Measurements from ENCODE around the gene NR6A1.

NR6A1 gene

GRCh38 chr9:124697326-124698200 lies 73.5 kb downstream of the NR6A1 start:
- no peak for FAIRE-seq
- DNase-seq (ENCODE audit: insufficient read length, low spot score): no peak

- DNase-seq (ENCODE audit: insufficient read length, low spot score): no peak
- FAIRE-seq: no peak
Observed at GRCh38 chr9:124696101-124696500, 75.0 kb downstream of the NR6A1 start.

GRCh38 chr9:124695280-124695890 lies 75.7 kb downstream of the NR6A1 start:
- no peak for DNase-seq (ENCODE audit: insufficient read length, low spot score)
- FAIRE-seq: no peak

- FAIRE-seq: no peak
- DNase-seq (ENCODE audit: insufficient read length, low spot score): no peak
Observed at GRCh38 chr9:124694414-124695279, 76.5 kb downstream of the NR6A1 start.

- no peak for DNase-seq (ENCODE audit: insufficient read length, low spot score)
- no peak for FAIRE-seq
Observed at GRCh38 chr9:124693403-124693802, 77.7 kb downstream of the NR6A1 start.

GRCh38 chr9:124688238-124688904 lies 82.7 kb downstream of the NR6A1 start:
- FAIRE-seq (no peak), DNase-seq (ENCODE audit: insufficient read length, low spot score) (no peak)

GRCh38 chr9:124686918-124687317 lies 84.2 kb downstream of the NR6A1 start:
- no peak for FAIRE-seq

GRCh38 chr9:124685217-124685616 lies 85.9 kb downstream of the NR6A1 start:
- no peak for FAIRE-seq

More at GRCh38 chr9:124686918-124687317, 84.2 kb downstream of the NR6A1 start:
- DNase-seq (ENCODE audit: insufficient read length, low spot score): no peak

GRCh38 chr9:124684169-124684568 lies 86.9 kb downstream of the NR6A1 start:
- DNase-seq (ENCODE audit: insufficient read length, low spot score) (no peak), FAIRE-seq (no peak)

More at GRCh38 chr9:124685217-124685616, 85.9 kb downstream of the NR6A1 start:
- DNase-seq (ENCODE audit: insufficient read length, low spot score): no peak

- DNase-seq (ENCODE audit: insufficient read length, low spot score): no peak
- FAIRE-seq: no peak
Observed at GRCh38 chr9:124683043-124683442, 88.1 kb downstream of the NR6A1 start.

GRCh38 chr9:124680714-124681390 lies 90.3 kb downstream of the NR6A1 start:
- DNase-seq (ENCODE audit: insufficient read length, low spot score): no peak
- FAIRE-seq: no peak

- FAIRE-seq (no peak), DNase-seq (ENCODE audit: insufficient read length, low spot score) (no peak)
Observed at GRCh38 chr9:124680049-124680448, 91.1 kb downstream of the NR6A1 start.

GRCh38 chr9:124676159-124676551 lies 95.0 kb downstream of the NR6A1 start:
- no peak for DNase-seq (ENCODE audit: insufficient read length, low spot score)
- FAIRE-seq: no peak

- no peak for DNase-seq (ENCODE audit: insufficient read length, low spot score)
- FAIRE-seq: no peak
Observed at GRCh38 chr9:124675261-124676158, 95.6 kb downstream of the NR6A1 start.

GRCh38 chr9:124674651-124675050 lies 96.5 kb downstream of the NR6A1 start:
- FAIRE-seq (no peak), DNase-seq (ENCODE audit: insufficient read length, low spot score) (no peak)

GRCh38 chr9:124673063-124673462 lies 98.0 kb downstream of the NR6A1 start:
- DNase-seq (ENCODE audit: insufficient read length, low spot score) (no peak), FAIRE-seq (no peak)

- DNase-seq (ENCODE audit: insufficient read length, low spot score) (no peak), FAIRE-seq (no peak)
Observed at GRCh38 chr9:124671861-124672260, 99.2 kb downstream of the NR6A1 start.

- no peak for FAIRE-seq
- DNase-seq (ENCODE audit: insufficient read length, low spot score): no peak
Observed at GRCh38 chr9:124666642-124667041, 104.5 kb downstream of the NR6A1 start.

All from HTR-8/SVneo (cell line).